Glutamatergic neuron (in vitro differentiated cells): Measurements from ENCODE around the gene NUDT1. TPM values are rescaled to one million over a fixed set of nuclear protein-coding genes. Genes with fewer than 3 reads are reported as not detected.

Experiments
- DNase-seq: peaks from one replicate; pipeline ENCODE4 v3.0.0; 2022
- H3K27ac Mint-ChIP-seq: one replicate; pipeline ENCODE4 v1.8.0; 2020; ENCODE audit warnings: mild to moderate bottlenecking, mixed read lengths, inconsistent platforms; ENCODE audit not compliant: unreplicated experiment
- H3K27me3 Mint-ChIP-seq: one replicate; pipeline ENCODE4 v1.8.0; 2020; ENCODE audit warnings: mild to moderate bottlenecking, moderate library complexity, mixed read lengths, inconsistent platforms; ENCODE audit not compliant: unreplicated experiment
- H3K36me3 Mint-ChIP-seq: one replicate; pipeline ENCODE4 v1.8.0; 2020; ENCODE audit warnings: mild to moderate bottlenecking, mixed read lengths, inconsistent platforms; ENCODE audit not compliant: unreplicated experiment
- H3K4me1 Mint-ChIP-seq: one replicate; pipeline ENCODE4 v1.8.0; 2020; ENCODE audit warnings: mild to moderate bottlenecking, low read depth, mixed read lengths, inconsistent platforms; ENCODE audit not compliant: unreplicated experiment
- H3K4me3 Mint-ChIP-seq: one replicate; pipeline ENCODE4 v1.8.0; 2020; ENCODE audit warnings: mild to moderate bottlenecking, mixed read lengths, inconsistent platforms; ENCODE audit not compliant: unreplicated experiment
- H3K9me3 Mint-ChIP-seq: one replicate; pipeline ENCODE4 v1.8.0; 2020; ENCODE audit warnings: mild to moderate bottlenecking, moderate library complexity, mixed read lengths, inconsistent platforms; ENCODE audit not compliant: unreplicated experiment
- CTCF ChIP-seq: fragments of 200-600 bp; sonication (generic); IDR thresholded peaks from one replicate; pipeline ENCODE4 v1.5.0; 2021; ENCODE audit not compliant: partially characterized antibody, unreplicated experiment
- total RNA-seq: library from RNA; stranded (reverse); fragmentation: NEBNext Ultra II Directional; extraction: Animal tissue kit (Norgen Biotek cat#: 25700); gene quantifications from one replicate; pipeline ENCODE4 v1.2.1, GENCODE V29; 2021; ENCODE audit not compliant: unreplicated experiment

NUDT1 gene
- total RNA-seq, 1 donor from 2014 or later: 19.5 TPM

DNA sequence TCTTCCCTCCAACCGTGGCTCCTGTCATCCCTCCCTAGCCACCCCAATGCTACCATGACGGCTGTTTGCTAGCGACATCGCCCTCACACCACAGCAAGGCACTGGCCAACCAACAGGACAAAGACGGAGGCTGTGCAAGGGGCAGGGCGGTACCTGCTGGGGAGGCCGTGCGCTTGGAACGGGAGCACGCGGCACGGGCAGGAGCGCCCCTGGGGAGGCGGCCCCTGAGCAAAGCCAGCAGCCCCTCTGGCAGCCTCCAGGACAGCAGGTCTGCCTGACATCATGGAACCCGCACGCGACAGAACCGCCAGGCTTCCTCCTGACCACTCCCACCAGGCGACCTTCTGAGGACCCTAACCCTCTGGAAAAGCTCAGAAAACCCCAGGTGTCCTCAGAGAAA, 22.0 kb upstream of the NUDT1 start:
- Mint-ChIP-seq H3K27me3 (peaks cover 9% of the 10 kb centered on the region), H3K27ac (no peak overlapping the region), H3K9me3 (peaks cover 2% of the 10 kb centered on the region), H3K4me1 (no peaks in the 10 kb centered on the region), H3K4me3 (no peak overlapping the region), H3K36me3 (no peaks in the 10 kb centered on the region)
- TF ChIP-seq CTCF: no peak
- DNase-seq: no peak

- no peak for TF ChIP-seq CTCF
- Mint-ChIP-seq H3K4me1 (no peaks in the 10 kb centered on the region), H3K36me3 (no peaks in the 10 kb centered on the region), H3K9me3 (peaks cover 2% of the 10 kb centered on the region), H3K4me3 (no peak overlapping the region), H3K27ac (no peak overlapping the region), H3K27me3 (peaks cover 9% of the 10 kb centered on the region)
- no peak for DNase-seq
Measured at GRCh38 chr7:2220506-2220905, 21.5 kb upstream of the NUDT1 start.

- Mint-ChIP-seq H3K27me3 (peaks cover 10% of the 10 kb centered on the region), H3K4me1 (no peaks in the 10 kb centered on the region), H3K4me3 (no peak overlapping the region), H3K27ac (no peak overlapping the region), H3K36me3 (no peaks in the 10 kb centered on the region), H3K9me3 (peaks cover 2% of the 10 kb centered on the region)
- no peak for TF ChIP-seq CTCF
- no peak for DNase-seq
Measured at GRCh38 chr7:2220954-2221353, 21.1 kb upstream of the NUDT1 start.

DNA sequence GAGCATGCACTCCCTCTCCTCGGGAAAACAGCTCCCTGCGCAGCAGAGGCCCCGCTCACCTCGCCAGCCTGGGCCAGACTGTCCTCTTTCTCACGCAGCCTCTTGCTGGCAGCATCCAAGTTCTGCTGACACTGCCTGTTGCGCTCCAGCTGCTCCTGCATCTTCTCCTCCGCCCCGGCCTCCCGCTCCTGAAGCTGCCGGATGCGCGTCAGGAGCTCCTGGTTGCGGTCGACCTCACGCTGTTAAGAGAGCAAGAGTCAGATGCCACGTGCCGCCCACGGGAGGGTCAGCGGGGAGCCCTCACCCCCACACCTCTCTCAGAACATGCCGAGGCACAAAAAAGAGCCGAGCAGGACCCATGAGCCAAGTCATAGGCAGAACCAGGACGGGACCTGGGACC, 19.5 kb upstream of the NUDT1 start:
- H3K9me3 Mint-ChIP-seq: peaks cover 2% of the 10 kb centered on the region
- H3K27me3 Mint-ChIP-seq: peaks cover 11% of the 10 kb centered on the region
- H3K4me1 Mint-ChIP-seq: no peaks in the 10 kb centered on the region
- TF ChIP-seq CTCF: no peak
- no peak overlapping the region for H3K4me3 Mint-ChIP-seq
- no peak for DNase-seq
- no peaks in the 10 kb centered on the region for H3K36me3 Mint-ChIP-seq
- H3K27ac Mint-ChIP-seq: no peak overlapping the region

- no peaks in the 10 kb centered on the region for H3K4me1 Mint-ChIP-seq
- no peaks in the 10 kb centered on the region for H3K36me3 Mint-ChIP-seq
- no peak overlapping the region for H3K4me3 Mint-ChIP-seq
- no peak for DNase-seq
- TF ChIP-seq CTCF: no peak
- H3K27me3 Mint-ChIP-seq: peaks cover 11% of the 10 kb centered on the region
- H3K27ac Mint-ChIP-seq: no peak overlapping the region
- H3K9me3 Mint-ChIP-seq: peaks cover 2% of the 10 kb centered on the region
Measured at GRCh38 chr7:2223321-2223720, 18.7 kb upstream of the NUDT1 start.
